CD4-positive, alpha-beta T cell treated with Interleukin-4 for 4 hours (primary cell): ENCODE results near the gene MT1B.

ENCODE experiments used
- DNase-seq: peaks from one replicate; pipeline ENCODE4 v3.0.0-alpha.2; 2020

Gene MT1B

DNA sequence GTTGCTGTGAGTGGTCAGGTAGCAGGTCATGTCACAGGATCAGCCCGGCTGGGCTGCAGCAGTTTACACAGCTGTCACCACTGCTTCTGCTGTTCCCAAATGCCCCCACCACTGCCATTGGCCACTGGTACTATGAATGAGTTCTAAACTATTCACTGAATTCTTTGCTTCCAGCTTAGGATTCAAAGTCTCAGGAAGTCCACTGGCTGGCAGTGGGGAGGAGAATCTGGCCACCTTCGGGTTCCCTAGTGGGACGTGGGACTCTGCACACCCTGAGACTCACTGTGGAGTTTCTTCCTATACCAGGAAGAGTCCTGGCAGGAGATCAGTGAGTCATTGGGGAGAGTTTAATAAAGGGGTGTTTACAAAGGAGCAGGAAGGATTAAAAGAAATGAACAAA lies 37.5 kb downstream of the MT1B start:
- no peak for DNase-seq

DNA sequence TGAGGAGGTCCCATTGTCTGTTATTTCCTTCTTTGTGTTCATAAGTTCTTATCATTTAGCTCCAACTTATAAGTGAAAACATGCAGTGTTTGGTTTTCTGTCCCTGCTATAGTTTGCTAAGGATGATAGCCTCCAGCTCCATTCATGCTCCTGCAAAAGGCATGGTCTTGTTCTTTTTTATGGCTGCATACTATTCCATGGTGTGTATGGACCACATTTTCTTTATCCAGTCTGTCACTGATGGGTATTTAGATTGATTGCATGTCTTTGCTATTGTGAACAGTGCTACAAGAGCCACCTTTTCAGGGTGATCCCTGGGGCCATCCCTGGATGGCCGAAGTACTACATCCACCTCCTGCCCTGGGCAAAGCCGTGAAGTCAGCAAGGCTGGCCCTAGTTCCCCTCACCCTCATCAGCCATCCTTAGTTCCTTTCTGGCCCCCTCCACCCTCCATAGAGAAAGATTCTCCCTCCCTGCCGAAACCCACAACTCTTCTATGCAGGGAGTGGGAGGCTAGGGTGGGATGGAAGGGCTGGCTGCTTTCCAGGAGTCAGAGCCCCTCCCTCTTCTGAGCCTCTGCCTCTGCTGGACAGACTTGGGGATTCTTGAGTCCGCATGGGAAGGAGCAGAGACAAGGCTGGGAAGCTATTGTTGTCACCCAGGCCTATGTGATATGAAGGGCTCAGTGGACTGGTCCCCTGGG lies 38.9 kb downstream of the MT1B start:
- no peak for DNase-seq

- DNase-seq, result no peak
Observed at GRCh38 chr16:56691885-56692284, 40.2 kb downstream of the MT1B start.

DNA sequence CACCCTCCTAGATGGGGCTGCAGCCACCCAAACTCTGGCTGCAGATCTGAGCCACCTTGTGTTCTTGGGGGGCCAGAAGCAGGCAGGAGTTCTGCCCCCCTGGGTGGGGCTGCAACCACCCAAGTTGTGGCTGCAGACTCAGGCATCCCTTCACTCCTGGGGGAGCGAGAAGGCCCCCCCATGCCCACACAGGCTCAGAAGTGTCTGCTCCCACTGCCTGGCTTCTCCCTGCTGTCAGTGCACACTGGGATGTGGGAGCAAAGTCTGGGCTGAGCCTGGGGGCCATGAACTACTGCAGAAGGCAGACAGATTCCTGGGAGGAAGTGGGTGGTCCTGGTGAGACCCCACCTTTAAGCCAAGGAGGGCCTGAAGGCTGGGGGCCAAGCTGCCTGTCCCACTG lies 43.6 kb downstream of the MT1B start:
- no peak for DNase-seq

DNA sequence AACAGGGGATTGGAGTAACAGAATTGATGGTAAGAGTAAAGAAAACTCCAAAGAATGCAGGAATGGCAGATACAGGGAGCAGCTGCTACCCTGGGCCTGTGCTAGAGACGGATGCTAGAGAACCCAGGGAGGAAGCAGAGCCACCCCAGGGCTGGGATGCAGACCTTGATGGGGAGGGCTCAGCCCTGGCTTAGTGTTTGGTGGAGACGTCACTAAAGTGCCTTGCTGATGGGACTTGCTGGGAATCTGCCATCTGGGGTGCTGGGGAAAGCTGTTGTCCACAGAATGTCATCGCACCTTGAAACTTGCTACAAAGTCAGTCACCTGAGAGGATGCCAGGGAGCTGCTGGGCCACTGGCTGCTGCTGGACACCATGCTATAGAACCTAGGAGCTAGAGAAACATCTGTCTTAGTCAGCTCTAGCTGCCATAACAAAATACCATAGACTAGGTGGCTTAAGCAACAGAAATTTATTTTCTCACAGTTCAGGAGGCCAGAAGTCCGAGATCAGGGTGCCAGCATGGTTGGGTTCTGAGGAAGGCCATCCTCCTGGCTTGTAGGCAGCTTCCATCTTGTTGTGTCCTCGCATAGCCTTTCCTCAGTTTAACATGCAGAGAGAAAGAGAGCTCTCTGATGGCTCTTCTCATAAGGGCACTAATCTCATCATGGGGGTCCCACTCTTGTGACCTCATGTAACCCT lies 45.9 kb downstream of the MT1B start:
- DNase-seq, result no peak

GRCh38 chr16:56700195-56700594 lies 48.5 kb downstream of the MT1B start:
- DNase-seq, result no peak

DNA sequence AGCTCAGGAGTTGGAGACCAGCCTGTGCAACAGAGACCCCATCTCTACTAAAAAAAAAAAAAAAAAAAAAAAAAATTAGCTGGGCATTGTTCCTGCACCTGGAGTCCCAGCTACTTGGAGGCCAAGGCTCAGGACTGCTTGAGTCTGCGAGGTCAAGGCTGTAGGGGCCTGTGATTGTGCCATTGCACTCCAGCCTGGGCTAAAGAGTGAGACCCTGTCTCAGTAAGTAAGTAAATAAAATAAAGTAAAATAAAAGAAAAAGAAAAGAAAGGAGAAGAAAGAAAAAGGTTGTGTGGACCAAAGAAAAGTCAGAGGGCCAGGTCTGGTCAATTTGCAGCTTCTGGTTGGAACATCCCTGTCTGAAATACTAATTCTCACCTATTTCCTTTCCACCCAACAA lies 48.9 kb downstream of the MT1B start:
- DNase-seq, result no peak

DNA sequence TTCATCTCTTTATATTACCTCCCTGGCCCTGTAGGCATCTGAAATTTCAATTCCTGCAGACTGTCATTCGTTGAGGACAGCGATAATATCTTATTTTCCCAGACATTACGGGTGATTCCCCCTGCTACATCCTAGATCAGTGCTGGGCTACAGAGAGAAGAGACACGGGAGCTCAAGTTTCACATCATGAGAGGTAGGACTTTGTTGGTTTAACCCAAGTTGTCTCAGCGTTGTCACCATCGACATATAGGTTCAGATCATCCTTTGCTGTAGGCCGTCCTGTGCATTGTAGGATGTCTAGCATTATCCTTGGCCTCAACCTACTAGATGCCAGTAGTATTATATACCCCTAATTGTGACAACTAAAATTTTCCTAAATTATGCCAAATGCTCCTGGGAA lies 49.8 kb downstream of the MT1B start:
- DNase-seq, result no peak
